Measurements from ENCODE around the gene NTNG1.

GRCh38 chr1:107171333-107171732 lies 30.5 kb downstream of the NTNG1 start:
- no peak for TF ChIP-seq MXI1 (IDR thresholded peaks at IDR 0.05; ENCODE audit: borderline replicate concordance, low read depth, low read length)
- no peak for TF ChIP-seq POLR2A (IDR thresholded peaks at IDR 0.05; ENCODE audit: low read depth, low read length)
- TF ChIP-seq CTCF (conservative IDR thresholded peaks at IDR 0.05; ENCODE audit: low read depth, low read length), result no peak
- no peak for TF ChIP-seq RAD21 (IDR thresholded peaks at IDR 0.05; ENCODE audit: low read length)
- TF ChIP-seq MAFK (IDR thresholded peaks at IDR 0.05; ENCODE audit: low read depth, low read length), result no peak
- no peak for TF ChIP-seq BHLHE40 (IDR thresholded peaks at IDR 0.05; ENCODE audit: low read depth, low read length)
- TF ChIP-seq RCOR1 (IDR thresholded peaks at IDR 0.05; ENCODE audit: insufficient replicate concordance, low read length), result no peak

All from IMR-90 (cell line).